Cardiac fibroblast (primary cell): ENCODE measurements around the gene ZNF837.
"Not testable (repeated sequence)": the region's sequence is repeated elsewhere in the genome, so short reads cannot be mapped to it uniquely, and the experiment has no call there.

Experiments used
- DNase-seq, 2 donors: peaks; one replicate each; pipeline versions ENCODE4 v3.0.0 to v3.0.0-alpha.2; 2010; ENCODE audit warnings: low read depth in 2 of 2
- H3K4me3 ChIP-seq, 2 donors: replicated peaks in 1 of 2; 1 replicate in 1 of 2; 2 replicates in 1 of 2; pipeline ENCODE4 v1.5.1; 2011; ENCODE audit warnings: low read depth in 2 of 2, low read length in 2 of 2, mild to moderate bottlenecking in 2 of 2, moderate library complexity in 1 of 2
- TF ChIP-seq, protein P1 (sequence below): IDR thresholded peaks from one replicate; pipeline ENCODE4 v1.5.1; 2011; ENCODE audit warnings: low read depth, mild to moderate bottlenecking, low read length, inconsistent platforms

ZNF837 gene

DNA sequence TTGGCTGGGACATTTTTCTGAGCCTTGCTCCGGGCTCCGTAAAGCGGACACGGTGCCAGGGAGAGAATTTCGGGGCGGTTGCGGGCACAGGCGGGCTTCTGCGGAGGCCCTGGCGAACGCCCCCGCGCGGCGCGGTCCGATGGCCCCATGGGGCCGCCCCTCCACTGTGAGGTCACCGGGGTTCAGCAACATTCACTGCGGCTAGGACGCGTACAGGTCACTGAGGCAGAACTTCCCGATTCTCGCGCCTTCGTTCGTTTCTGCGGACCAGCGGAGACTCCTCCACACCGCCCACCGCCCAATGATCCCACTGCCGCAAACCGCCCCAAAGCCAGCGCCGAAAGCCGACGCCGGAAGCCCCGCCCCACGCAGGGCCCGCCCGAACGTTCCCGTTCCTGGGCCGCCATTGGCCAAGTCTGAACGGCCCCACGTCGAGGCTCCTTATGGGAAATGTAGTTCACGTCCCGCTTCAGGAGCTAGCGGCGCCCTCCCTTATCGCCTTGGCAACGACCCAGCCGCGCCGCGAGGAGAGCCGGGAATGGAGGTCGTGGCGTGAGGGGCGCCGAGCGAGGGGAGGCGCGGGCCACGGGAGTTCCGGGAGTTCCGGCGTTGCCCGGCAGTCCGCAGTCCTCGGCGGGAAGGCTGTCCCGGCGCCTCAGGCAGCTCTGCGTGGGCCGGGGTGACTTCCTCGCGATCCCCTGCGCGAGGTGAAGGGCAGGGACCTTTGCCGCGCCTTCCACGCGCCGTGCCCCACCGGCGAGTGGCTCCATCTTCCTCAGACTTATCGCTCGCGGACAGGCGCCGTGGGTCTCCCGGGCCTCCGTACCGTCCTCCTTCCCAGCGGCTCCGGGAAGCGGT, 27.6 kb upstream of the ZNF837 start, which contains the start of gene ZNF584:
Gene ZNF584, plus strand, starts transcription at position 498 of the 858 bp plus-strand sequence. CDS start 499 bp downstream, outside the sequence.
- peak; percentile 93 to 96 for DNase-seq
- peak within 1 kb of the TSS; percentile 96 for H3K4me3 ChIP-seq
- TF ChIP-seq, protein P1, sequence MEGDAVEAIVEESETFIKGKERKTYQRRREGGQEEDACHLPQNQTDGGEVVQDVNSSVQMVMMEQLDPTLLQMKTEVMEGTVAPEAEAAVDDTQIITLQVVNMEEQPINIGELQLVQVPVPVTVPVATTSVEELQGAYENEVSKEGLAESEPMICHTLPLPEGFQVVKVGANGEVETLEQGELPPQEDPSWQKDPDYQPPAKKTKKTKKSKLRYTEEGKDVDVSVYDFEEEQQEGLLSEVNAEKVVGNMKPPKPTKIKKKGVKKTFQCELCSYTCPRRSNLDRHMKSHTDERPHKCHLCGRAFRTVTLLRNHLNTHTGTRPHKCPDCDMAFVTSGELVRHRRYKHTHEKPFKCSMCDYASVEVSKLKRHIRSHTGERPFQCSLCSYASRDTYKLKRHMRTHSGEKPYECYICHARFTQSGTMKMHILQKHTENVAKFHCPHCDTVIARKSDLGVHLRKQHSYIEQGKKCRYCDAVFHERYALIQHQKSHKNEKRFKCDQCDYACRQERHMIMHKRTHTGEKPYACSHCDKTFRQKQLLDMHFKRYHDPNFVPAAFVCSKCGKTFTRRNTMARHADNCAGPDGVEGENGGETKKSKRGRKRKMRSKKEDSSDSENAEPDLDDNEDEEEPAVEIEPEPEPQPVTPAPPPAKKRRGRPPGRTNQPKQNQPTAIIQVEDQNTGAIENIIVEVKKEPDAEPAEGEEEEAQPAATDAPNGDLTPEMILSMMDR: peak; percentile 4

DNA sequence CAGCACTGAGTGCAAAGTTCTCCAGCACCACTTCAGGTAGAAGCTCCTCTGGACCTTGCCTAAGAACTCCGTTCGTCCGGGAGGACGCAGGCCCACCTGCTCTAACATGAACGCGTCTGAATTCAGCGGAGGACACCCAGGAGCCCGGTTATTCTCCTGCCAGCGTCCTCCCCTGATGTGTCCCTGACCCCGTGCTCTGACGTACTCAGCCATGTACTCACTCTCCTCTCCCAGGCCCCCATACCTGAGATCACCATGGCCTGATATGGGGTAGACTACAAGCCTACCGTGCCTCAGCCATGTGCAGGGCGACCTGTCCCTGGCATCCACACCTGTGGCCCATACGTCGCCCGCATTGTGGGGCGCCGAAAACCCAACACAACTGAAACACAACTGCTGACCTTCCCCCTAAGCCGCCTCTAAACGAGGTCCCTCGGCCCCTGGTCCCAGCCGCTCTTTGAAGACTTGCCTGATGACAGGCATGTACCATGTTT, 26.9 kb upstream of the ZNF837 start:
- no peak for DNase-seq
- TF ChIP-seq, protein P1: no peak

DNA sequence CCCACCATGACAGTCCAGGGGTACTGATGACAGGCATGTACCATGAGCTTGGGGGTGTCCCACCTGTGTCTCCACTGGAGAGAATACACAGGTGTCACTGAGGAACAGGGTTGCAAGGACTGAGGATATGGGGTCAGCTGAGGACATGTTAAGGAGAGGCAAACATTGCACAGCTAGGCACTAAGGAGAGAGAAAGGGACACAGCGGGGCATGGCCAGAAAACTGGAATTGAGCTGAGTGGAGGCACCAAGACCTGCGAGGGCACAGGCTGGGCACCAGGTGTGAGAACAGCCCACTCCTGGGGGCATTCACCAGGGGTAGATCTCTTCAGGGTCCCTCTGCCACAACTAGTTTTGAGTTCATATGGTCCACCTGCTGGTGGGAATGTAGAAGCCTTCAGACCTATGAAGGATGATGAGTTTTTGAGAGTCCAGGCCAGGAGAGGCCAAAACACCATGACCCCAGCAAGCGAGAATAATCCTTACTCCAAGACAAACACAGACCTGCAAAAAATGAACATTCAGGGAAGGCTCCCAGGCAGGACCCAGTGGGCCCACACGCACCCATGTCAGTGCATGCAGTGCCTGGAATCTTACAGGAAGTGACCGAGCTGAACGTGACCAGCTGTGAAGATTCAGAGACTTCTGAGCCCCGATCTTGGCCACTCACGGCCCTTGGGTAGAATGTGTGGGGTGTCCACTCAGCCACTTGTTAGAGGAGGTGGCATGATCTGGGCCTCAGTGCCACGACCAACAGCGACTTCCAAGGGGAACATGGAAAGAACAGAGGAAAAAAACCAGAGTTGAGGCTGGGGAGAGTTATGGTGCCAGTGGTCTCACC, 26.2 kb upstream of the ZNF837 start:
- H3K4me3 ChIP-seq: peak overlapping the region; percentile 96
- TF ChIP-seq, protein P1: peak; percentile 43
- DNase-seq: no peak

More for the DNA sequence above, 26.9 kb upstream of the ZNF837 start:
- peak overlapping the region; percentile 96 for H3K4me3 ChIP-seq

DNA sequence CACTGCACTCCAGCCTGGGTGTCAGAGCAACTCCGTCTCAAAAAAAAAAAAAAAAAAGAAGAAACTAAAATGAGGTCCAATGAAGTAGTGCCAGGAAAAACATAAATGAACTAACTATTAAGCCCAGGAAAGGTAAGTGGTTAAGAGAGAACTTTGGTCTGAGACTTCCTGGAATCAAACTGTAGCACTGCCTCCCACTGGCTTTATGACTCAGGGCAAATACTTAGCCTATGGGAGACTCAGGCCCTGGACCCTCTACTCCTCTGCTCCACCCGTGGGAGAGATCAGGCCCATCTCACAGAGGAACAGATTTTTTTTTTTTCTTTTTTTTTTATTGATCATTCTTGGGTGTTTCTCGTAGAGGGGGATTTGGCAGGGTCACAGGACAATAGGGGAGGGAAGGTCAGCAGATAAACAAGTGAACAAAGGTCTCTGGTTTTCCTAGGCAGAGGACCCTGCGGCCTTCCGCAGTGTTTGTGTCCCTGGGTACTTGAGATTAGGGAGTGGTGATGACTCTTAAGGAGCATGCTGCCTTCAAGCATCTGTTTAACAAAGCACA, 23.2 kb upstream of the ZNF837 start:
- DNase-seq, H3K4me3 ChIP-seq: not testable (repeated sequence)

DNA sequence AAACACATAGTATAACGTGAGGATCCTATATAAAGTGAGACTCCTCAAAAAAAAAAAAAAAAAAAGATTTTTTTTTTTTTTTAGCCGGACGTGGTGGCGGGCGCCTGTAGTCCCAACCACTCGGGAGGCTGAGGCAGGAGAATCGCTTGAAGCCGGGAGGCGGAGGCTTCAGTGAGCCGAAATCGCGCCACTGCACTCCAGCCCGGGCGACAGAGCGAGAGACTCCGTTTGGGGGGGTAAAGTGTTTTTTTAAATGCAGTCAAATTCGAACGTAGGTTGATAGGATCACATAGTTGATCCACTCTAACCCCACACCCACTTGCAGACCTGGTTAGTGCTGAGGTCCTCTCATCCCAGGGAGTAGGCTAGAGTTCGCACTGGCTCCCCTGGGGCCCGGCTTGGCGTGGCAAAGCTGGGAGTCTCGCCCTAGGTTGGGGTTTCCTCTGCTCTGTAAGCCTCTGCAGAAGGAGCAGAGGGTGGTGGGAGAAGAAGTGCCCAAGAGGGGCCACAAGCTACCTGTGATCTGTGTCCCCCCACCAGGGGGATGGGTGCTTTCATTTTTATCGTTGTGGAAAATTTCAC, 21.1 kb upstream of the ZNF837 start:
- no peak for DNase-seq
- peak overlapping the region; percentile 75 to 79 for H3K4me3 ChIP-seq
- TF ChIP-seq, protein P1: no peak

DNA sequence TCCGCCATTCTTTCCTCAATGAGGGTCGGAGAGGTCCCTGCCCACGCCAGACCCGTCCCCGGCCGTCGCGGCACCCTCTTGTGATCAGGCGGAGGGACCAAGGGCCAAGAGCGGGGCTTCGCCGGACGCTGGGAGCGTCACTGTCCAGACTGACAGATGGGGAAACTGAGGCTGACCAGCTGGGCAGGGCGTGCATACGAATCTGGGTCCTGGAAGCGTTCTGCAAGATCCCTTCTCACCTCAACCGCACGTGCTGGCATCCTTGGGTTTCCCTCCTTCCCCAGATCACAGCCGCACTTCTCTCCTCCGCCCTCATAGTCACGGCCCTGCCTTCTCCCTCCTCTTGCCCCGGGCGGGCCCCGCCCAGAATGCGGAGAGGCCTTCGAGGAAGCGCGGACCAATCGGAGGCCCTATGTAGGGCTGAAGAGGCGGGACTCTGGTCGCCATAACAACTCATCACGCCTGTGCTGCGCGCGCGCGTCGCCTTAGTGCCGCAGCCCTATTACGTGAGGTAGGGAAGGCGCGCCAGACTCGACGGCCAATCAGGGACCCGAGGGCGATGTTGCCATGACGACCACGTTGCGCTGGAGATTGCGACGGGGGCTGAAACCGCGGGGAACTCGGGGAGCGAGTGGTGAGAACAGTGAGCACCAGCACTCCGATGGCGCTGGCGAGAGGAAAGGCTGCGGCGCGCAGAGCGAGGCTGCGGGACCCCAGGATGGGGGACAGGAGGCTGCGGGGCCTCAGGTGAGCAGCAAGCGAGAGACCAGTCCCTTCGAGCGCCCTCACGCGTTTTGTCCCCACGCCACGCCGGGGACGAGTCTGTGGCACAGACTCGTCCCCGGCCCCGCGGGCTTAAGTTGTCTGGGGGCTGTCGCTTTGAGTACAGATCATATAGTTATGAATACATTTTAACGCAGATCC, 20.3 kb upstream of the ZNF837 start:
- H3K4me3 ChIP-seq: peak overlapping the region; percentile 75 to 79
- TF ChIP-seq, protein P1: no peak
- peak; percentile 100 for DNase-seq
